ENCODE results near the gene IL37.

IL37 gene

DNA sequence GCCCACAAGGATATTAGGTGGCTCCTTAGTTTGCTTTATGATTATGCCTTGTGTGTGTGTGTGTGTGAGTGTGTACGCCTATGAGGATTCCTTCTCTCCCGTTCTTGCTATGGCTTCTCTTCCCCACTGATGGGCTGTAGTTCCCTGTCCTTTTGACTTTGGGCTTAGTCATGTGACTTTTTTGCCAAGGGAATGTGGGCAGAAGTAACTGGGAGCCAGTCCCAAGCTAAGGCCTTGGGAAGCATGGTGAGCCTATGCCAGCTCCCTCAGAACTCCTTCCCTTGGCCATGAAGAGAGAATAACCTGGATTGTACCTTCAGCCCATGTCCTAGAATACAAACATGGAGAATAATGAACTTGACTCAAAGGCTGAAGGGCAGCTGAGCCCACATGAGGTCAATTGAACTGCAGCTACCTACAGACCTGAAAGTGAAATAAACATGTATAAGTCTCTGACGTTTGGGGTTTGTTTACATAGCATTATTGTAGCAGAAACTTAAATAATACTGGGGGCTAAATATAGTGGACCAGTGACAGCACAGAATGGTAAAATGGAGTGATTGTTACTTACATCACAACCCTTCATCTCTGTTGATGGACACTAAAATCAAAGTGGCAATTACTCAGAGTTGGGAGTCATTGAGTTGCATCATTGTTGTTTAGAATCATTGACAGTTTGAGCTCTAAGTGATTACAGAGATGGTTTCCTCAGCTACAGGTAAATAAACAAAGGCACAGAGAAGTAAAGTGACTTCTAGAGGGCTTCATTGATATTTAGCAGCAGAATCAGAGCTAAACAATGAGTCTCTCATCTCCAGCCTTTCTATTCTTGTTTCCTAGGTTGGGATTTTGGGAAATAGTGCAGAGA is 51.6 kb downstream of the IL37 start:
- DNase-seq: no peak

- no peak for DNase-seq
These were observed 56.1 kb downstream of the IL37 start for GRCh38 chr2:112967023-112967422.
